ENCODE data around the gene TSR3.

DNA sequence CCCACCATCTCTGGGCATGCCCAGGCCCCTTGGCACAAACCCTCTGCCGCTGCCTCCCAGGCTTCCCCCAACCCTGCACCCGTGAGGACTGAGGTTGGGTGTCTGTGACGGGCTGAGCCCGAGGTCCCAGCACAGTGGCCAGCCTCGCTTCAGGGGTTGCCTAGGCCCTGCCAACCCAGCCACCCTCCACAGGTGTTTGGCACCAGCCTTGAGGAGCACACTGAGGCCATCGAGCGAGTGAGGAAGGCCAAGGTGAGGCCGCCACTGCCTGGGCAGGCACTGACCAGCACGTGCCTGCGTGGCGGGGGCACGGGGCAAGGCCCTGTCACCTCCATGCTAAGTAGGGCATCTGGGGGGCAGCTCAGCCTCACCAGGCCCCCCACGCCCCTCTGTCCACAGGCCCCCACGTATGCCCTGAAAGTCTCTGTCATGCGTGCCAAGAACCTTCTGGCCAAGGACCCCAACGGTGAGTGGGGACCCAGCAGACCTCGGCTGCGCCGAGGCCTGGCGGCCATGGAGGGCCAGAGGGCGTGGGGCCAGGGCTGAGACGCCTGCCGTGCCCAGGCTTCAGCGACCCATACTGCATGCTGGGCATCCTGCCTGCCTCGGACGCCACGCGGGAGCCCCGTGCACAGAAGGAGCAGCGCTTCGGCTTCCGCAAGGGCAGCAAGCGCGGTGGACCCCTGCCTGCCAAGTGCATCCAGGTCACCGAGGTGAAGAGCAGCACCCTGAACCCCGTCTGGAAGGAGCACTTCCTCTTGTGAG is 10.8 kb downstream of the TSR3 start:
- TF ChIP-seq, protein P1, sequence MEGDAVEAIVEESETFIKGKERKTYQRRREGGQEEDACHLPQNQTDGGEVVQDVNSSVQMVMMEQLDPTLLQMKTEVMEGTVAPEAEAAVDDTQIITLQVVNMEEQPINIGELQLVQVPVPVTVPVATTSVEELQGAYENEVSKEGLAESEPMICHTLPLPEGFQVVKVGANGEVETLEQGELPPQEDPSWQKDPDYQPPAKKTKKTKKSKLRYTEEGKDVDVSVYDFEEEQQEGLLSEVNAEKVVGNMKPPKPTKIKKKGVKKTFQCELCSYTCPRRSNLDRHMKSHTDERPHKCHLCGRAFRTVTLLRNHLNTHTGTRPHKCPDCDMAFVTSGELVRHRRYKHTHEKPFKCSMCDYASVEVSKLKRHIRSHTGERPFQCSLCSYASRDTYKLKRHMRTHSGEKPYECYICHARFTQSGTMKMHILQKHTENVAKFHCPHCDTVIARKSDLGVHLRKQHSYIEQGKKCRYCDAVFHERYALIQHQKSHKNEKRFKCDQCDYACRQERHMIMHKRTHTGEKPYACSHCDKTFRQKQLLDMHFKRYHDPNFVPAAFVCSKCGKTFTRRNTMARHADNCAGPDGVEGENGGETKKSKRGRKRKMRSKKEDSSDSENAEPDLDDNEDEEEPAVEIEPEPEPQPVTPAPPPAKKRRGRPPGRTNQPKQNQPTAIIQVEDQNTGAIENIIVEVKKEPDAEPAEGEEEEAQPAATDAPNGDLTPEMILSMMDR (conservative IDR thresholded peaks at IDR 0.05 in 1 of 2, IDR thresholded peaks at IDR 0.05 in 1 of 2; ENCODE audit: extremely low read depth in 1 of 2, insufficient read depth in 1 of 2, low read depth in 1 of 2, low read length in 2 of 2) = no peak
- TF ChIP-seq EZH2 (IDR thresholded peaks at IDR 0.05; ENCODE audit: borderline replicate concordance, low read length) = no peak

All from mammary epithelial cell (primary cell).